ENCODE measurements around the gene SCG2.

The SCG2 gene

GRCh38 chr2:223601932-223602666, at the start of gene SCG2:
SCG2 (minus strand) TSS chr2:223602361; CDS start chr2:223599282, 3,079 bp downstream.
- no peak for DNase-seq

GRCh38 chr2:223649554-223650533, 47.7 kb upstream of the SCG2 start:
- DNase-seq: no peak

GRCh38 chr2:223648755-223649154, 46.6 kb upstream of the SCG2 start:
- no peak for DNase-seq

- DNase-seq: no peak
Measured at GRCh38 chr2:223647258-223647952, 45.2 kb upstream of the SCG2 start.

GRCh38 chr2:223644136-223644535, 42.0 kb upstream of the SCG2 start:
- DNase-seq: no peak

GRCh38 chr2:223643309-223643708, 41.1 kb upstream of the SCG2 start:
- DNase-seq: no peak

- no peak for DNase-seq
Measured at GRCh38 chr2:223642506-223642905, 40.3 kb upstream of the SCG2 start.

- no peak for DNase-seq
Measured at GRCh38 chr2:223641082-223641481, 38.9 kb upstream of the SCG2 start.

- DNase-seq: no peak
Measured at GRCh38 chr2:223635080-223635479, 32.9 kb upstream of the SCG2 start.

GRCh38 chr2:223634238-223634637, 32.1 kb upstream of the SCG2 start:
- no peak for DNase-seq

GRCh38 chr2:223633656-223634055, 31.5 kb upstream of the SCG2 start:
- DNase-seq: no peak

GRCh38 chr2:223632826-223633225, 30.7 kb upstream of the SCG2 start:
- no peak for DNase-seq

- no peak for DNase-seq
Measured at GRCh38 chr2:223626716-223627115, 24.6 kb upstream of the SCG2 start.

GRCh38 chr2:223625652-223626051, 23.5 kb upstream of the SCG2 start:
- DNase-seq: no peak

- no peak for DNase-seq
Measured at GRCh38 chr2:223621901-223622300, 19.7 kb upstream of the SCG2 start.

- DNase-seq: no peak
Measured at GRCh38 chr2:223619486-223620129, 17.4 kb upstream of the SCG2 start.

GRCh38 chr2:223618172-223619035, 16.2 kb upstream of the SCG2 start:
- no peak for DNase-seq

- no peak for DNase-seq
Measured at GRCh38 chr2:223614534-223614933, 12.4 kb upstream of the SCG2 start.

- peak; percentile 6 for DNase-seq
Measured at GRCh38 chr2:223613017-223613950, 11.1 kb upstream of the SCG2 start.

- no peak for DNase-seq
Measured at GRCh38 chr2:223612501-223612900, 10.3 kb upstream of the SCG2 start.

GRCh38 chr2:223611061-223611460, 8.9 kb upstream of the SCG2 start:
- DNase-seq: no peak
